NCI-H1092 treated with DMSO at 0.1 percent for 48 hours (cell line): ENCODE results near the gene C20orf144.

Experiments
- DNase-seq: peaks from one replicate; lab custom pipeline; 2025; lab: John Stamatoyannopoulos, UW

C20orf144 gene

DNA sequence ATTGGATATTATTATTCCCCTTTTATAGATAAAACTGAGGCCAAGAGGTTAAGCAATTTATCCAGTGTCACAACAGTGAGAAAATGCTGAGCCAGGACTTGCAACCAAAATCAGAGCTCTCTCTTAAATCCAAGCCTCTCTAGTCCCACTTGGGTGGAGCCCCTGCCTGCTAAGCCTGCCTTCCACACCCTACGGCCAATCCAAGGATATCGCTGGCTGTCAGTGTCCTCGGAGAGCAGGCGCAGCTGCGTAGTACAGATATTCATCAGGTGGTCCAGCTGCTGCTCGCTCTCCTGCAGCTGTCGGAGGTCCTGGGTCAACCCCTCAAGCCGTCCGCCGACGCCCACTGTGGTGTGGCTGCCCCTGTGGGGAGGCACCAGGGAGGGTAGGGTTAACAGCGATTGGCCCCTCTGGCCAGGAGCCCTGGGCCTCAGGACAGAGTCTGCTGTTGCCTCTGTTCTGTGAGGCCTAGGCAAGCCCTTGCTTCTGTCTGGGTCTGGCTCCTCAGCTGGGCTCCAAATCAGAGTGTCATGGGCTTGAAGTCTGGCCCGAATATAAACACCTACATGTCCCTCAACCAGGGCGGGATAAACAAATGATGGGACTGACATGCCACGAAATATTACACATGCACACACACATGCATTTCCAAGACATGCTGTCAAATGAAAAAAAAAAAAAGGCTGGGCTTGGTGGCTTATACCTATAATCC, 16.0 kb downstream of the C20orf144 start:
- DNase-seq, result no peak

DNA sequence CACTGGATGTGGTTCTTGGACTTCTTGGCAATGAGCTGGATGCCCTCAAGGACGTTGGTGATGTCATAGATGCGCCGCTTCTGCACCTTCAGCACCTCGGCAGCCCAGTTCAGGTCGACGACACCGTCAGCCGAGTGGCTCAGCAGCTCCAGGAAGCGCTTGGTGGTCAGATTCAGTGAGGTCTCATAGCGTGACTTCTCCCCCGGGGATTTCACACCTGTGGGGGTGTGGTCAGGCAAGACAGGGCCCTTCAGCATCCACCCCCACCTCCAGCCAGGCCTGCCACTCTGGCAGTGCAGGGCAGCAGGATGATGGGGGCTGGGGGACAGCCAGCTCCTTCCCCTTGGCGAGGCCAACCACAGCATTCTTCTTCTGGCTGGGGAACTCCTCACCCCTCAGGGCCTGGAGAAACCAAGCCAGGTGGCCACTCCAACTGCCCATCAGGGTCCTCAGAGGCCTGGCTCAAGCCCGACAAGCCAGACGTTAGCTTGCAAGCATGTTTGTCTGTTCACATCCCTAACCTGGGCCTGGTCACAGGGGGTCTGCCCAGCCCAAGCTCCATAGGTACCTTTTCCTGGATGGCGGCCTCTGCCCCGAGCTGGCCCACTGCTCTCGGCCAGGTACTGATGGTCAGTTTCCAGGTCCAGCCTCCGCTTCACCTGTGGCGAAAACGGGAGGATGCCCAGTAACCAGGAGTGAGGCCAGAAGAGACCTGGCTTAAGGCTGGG, 17.8 kb downstream of the C20orf144 start:
- DNase-seq, result no peak

DNA sequence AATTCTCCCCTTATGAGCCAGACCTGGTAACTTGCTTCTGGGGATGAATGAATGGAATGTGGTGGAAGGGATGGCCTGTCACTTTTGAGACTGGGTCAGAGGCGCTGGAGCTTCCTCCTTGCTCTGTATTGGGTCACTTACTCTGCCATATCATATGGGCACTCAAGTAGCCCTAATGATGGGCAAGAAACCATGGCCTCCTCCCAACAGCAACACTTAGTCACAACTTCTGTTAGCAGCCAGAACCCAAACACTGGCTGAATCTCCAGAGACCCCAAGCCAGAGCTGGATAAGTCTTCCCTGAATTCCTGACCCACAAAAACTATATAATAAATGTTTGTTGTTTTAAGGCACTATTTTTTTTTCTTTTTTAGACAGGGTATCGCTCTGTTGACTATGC, 18.6 kb downstream of the C20orf144 start:
- no peak for DNase-seq

DNA sequence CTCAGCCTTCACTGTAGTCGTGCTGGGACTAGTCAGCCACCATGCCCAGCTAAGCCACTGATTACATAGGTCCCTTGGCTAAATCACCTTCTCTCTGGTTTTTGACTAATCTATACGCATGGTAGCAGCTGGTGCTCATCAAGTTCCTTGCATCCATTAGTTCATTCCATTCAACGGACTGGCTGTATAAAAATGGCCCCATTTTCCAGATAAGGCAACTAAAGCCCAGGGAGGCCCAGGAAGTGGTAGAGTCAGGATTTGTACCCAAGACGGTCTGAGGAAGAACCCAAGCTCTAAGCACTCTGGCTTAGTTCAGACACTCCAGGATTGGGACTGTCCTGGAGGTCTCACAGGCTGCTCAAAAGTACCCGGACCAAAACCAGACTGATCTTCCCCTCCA, 19.2 kb downstream of the C20orf144 start:
- no peak for DNase-seq

- no peak for DNase-seq
Observed at GRCh38 chr20:33681728-33682353, 19.7 kb downstream of the C20orf144 start.

DNA sequence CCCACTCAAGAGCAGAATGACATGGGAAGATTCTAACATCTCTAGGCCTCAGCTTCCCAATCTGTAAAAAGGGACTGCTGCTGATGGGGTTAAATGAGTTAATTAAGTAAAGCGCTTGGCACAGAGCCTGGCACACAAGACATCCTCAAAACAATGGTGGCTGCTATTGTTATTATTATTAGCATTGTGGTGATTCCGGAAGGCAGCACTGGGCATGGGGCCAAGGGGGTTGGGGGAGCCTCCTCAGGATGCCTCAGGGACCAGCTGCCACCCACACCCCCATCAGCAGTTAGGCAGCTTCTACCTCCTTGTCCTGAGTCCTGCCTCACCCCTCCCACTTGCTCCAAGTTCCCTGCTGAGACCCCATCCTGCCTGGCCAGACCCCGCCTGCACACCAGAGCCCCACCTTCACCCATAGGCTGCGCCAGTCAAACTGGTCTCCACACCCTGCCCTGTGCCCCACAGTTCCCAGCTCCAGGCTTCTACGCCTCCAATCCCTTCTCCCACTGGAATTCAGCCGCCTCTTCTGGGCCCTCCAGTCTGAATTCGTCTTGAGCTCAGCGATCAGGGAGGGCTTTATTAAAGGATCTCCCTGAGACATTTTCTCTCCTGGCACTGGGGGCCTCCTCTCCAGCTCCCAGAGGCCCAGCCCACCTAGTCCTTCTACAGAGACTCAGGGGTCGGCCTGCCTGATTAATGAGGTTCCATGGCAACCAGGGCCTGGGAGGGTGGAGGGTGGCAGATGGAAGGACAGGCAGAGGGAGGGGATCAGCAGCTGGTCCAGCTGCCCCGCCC, 22.6 kb downstream of the C20orf144 start:
- peak; percentile 62 for DNase-seq

GRCh38 chr20:33685328-33686099, 23.4 kb downstream of the C20orf144 start:
- DNase-seq, result no peak

DNA sequence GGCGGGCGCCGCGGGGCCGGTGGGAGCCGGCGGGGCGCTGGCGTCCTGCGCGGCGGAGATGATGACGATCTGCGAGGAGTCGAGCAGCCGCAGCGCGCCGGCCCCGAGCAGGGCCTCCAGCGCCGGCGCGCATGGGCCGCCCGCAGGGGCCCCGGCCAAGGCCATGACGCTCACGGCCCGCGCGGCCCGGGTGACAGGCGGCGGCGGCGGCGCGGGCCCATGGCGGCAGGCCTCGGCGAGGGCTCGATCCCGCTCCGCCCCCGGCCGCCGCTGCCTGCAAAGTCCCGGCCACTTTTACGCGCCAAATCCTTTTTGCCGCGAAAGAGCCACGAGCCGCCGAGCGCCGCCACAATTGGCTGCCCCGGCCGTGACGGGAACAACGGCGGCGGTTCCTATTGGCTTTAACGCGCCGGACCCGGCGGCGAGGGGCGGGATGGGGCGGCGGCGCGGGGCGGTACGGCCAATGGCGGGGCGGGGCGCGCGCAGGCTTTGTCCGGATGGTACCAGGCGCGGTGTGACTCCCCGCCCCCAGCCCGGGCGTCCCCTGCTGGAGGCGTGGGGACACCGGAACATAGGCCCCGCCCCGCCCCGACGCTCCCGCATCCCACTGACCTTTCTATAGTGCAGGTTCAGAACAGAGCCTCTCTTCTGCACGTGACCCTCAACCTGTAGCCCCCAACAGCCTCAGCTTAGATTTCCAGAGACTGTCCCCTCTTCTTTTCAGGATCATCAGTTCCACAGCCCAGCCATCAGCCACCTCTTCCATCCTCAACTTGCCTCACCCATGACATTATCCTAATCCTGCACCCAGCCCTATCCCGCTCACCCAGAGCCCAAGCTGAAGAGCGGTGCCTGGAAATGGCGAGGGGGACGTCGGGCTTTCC, 24.2 kb downstream of the C20orf144 start, which contains the start of gene E2F1:
E2F1 (minus strand) TSS at position 286 of the 884 bp plus-strand sequence; CDS start at position 165, 121 bp downstream.
- peak; percentile 95 for DNase-seq

DNA sequence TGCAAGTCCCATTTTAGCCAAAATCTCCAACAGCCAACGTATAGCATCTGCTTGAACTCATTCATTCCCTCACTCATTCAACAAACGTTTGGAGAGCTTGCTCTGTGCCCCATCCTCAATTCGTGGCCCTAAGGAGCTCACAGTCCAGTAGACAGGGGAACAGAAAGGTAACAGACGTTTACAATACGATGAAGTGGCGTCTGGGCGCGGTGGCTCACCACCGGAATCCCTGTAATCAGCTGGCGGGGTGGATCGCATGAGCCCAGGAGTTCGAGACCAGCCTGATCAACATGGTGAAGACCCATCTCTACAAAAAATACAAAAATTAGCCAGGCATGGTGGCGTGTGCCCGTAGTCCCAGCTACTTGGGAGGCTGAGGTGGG, 24.8 kb downstream of the C20orf144 start:
- no peak for DNase-seq

DNA sequence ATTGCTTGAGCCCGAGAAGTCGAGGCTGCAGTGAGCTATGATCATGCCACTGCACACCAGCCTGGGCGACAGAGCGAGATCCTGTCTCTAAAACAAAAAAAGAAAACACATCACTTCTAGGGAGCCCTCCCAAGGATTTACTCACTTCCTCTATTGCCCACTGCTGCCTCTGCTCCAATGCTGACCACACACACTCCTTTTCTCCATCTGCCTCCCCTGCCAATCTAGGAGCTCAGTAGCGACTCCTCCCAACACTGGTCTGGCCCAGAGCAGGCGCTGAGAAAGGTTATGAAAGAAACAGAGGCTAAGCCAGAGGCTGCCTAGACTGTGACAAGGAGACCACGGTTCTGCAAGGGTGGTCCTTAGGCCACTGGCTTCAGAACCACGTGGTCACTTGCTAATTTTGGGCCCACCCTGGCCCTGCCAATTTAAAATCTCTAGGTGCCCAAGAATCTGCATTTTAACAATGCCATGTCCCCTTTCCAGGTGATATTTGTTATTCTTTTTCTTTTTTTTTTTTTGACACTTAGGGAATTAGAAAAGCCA, 25.3 kb downstream of the C20orf144 start:
- DNase-seq, result no peak

GRCh38 chr20:33687993-33688937, 26.1 kb downstream of the C20orf144 start:
- no peak for DNase-seq

DNA sequence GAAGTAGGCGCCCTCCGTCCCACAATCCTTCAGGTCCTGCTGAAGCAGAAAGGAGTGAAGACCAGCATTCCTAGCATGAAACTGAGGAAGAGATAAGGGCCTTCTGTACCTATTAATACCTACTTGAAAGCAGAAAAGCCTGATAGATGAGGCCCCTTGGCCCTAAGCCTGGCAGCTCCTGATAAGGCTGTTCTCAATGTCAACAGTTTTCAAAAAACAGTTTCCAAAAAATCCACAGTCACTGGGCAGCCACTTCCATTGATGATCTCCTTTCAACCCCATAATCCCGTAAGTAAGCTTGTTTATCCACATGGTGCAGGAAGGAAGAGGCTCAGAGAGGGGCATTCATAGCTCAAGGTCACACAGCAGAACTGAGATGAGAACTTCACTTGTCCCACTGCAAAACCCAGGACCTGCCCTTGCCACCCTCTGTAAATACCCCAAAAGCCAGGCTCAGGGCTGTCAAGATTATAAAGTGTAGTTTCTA, 26.9 kb downstream of the C20orf144 start:
- DNase-seq, result no peak

DNA sequence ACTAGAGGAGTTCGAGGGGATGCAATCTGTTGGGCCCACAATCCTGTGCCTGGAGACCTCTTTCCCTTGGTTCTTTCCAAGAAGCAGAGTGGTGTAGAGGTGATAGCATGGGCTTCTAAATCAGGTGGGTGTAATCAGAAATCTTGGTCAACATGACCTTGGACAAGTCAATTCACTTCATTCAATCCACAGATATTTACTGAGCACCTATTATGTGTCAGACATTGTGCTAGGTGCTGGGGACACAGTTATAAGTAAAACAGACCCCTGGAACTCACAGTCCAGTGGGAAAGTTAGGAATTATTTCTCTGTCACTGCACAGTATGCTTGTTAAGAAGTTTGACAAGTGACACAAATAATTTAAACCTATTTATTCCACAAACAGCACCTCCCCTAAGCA, 27.4 kb downstream of the C20orf144 start:
- no peak for DNase-seq

DNA sequence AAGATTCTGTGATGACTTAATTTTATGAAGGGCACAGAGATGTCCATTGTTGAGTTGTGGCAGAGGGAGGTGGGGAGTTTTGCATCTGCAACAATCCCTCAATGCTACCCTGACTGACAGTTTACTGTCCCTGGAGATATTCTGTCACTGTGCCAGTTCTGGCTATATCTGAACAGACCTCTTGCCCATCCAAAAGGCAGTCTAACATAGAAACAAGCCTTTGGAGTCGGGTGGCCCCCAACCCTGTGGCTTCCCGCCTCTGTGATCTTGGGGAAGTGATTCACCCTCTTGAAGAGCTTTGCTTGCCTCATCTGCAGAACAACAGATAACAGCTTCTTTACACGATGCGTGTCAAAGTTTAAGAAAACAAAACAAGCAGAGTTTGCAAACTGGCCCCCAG, 27.8 kb downstream of the C20orf144 start:
- DNase-seq, result no peak

- DNase-seq, result no peak
Observed at GRCh38 chr20:33693289-33693688, 31.2 kb downstream of the C20orf144 start.

GRCh38 chr20:33693741-33694638, 31.9 kb downstream of the C20orf144 start:
- DNase-seq, result peak; percentile 44

- no peak for DNase-seq
Observed at GRCh38 chr20:33694639-33695012, 32.5 kb downstream of the C20orf144 start.

GRCh38 chr20:33696448-33696847, 34.3 kb downstream of the C20orf144 start:
- DNase-seq, result no peak
